Activated CD4-positive, alpha-beta T cell treated with anti-CD3 and anti-CD28 coated beads, Interleukin-2, amount 50 U/mL, for 4 hours (primary cell): ENCODE measurements around the gene ZSCAN10.
A peak's percentile ranks its signal among the peaks of the same experiment; 100 is the strongest.

Source experiments
- DNase-seq, 2 experiments: peaks; one replicate each; pipeline ENCODE4 v3.0.0-alpha.2; 2020

The ZSCAN10 gene

GRCh38 chr16:3133844-3134243 lies 34.8 kb upstream of the ZSCAN10 start:
- DNase-seq, result no peak

- DNase-seq, result peak; percentile 26
These were observed 32.8 kb upstream of the ZSCAN10 start for GRCh38 chr16:3131755-3132377.

DNA sequence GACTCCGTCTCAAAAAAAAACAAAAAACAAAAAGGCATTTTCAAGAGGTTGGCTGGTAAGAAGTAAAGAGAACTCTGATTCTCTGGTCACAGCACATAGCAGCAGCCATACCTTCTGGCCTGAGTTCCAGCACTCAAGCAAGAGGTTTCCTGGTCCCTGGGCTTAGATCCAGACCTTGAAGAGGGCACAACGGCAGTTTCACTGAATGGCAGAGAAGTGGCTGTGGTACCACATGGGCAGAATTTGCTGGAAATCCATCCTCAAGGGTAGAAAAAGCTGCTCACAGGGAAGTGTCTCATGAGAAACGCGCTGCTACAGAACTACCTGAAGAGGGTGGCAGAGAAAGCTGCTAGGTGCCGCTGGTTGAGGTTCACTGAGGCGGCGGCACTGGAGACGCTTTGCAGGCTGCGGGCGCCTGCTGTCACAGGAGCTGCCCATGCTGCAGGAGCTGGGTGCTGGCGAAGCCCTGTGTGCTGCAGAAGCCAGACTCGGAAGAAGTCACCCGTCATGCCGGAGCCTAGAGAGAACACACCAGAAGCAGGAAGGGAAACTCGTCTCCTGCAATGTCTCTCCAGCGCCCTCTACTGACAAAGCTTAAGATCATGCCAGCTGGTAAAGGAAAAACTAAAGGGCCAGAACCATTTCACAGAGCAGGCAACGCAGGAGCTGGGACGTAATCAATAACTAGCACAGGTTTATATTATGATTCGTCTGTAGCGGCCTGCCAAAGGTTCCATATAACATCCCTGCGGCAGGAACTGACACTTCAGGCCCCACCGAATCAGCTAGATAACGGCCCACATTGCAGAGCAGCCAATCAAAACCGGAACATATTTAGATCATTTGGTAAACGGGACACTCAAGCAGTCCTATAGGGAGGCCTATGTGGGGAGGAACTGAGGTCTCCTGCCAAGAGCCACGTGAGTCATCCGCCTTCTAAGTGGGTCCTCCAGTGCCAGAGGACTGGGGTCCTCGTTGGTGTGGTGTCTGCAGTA lies 30.3 kb upstream of the ZSCAN10 start:
- peak; percentile 62 to 68 for DNase-seq

DNA sequence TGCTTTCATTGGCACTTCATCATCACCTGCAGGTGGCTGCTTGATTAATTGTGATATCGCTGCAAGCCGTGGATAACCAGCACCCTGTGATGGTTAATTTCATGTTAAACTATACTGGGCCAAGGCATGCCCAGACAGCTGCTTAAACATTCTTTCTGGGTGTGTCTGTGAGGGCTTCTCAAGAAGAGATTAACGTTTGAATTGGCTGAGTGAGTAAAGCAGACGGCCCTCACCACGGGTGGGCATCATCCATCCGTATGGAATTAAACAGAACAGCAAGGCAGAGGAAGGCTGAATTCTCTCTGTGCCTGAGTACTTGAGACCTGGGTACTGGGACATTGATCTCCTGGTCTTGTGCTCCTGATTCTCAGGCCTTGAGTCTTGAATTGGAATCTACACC lies 28.7 kb upstream of the ZSCAN10 start:
- no peak for DNase-seq

- DNase-seq, result peak; percentile 95 to 96
These were observed 25.1 kb upstream of the ZSCAN10 start for GRCh38 chr16:3123986-3124886.

DNA sequence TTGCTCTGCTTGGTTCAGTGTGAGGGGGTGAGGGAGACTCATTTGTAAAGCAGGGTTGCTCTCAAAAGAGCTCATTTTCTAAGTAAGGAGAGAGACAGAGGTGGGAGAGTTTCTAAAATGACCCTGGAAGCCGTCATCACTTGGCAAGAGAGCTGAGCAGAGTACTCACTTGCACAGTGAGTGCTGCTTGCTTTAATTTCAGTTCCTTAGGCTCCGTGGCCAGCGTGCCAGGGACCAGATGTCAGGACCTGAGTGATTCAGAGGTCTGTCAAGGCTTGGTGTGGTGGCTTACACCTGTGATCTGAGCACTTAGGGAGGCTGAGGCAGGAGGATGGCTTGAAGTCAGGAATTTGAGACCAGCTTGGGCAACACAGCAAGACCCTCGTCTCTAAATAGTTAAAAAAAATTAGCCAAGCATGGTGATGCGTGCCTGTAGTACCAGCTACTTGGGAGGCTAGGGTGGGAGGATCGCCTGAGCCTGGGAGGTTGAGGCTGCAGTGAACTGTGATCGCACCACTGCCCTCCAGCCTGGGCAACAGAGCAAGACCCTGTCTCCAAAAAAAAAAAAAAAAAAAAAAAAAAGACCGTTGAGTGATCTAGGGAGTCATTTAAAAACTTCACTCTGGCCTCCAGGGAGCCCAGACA lies 24.0 kb upstream of the ZSCAN10 start:
- no peak for DNase-seq

DNA sequence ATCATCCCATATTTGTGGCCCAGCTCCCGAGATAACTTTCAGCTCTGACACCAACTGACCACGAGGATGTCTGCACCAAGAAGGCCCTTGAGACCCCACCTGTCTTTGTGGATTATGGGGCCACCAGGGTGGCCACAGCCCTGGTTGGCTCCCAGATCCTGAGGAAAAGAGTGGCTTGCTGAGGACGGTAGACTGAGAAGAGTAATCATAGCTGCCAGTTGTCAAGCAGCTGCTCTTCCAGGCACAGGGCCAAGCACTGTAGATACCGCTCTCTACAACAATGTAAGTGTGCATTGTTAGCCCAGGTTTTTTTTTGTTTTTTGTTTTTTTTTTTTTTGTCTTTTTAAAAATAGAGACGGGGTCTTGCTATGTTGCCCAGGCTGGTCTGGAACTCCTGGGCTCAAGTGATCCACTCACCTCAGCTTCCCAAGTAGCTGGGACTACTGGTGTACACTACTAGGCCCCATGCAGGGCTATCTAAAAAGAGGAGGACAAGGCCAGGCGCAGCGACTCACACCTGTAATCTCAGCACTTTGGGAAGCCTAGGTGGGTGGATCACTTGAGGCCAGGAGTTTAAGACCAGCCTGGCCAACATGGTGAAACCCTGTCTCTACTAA lies 22.9 kb upstream of the ZSCAN10 start:
- DNase-seq, result no peak

- DNase-seq, result no peak
These were observed 21.3 kb upstream of the ZSCAN10 start for GRCh38 chr16:3120435-3120834.

DNA sequence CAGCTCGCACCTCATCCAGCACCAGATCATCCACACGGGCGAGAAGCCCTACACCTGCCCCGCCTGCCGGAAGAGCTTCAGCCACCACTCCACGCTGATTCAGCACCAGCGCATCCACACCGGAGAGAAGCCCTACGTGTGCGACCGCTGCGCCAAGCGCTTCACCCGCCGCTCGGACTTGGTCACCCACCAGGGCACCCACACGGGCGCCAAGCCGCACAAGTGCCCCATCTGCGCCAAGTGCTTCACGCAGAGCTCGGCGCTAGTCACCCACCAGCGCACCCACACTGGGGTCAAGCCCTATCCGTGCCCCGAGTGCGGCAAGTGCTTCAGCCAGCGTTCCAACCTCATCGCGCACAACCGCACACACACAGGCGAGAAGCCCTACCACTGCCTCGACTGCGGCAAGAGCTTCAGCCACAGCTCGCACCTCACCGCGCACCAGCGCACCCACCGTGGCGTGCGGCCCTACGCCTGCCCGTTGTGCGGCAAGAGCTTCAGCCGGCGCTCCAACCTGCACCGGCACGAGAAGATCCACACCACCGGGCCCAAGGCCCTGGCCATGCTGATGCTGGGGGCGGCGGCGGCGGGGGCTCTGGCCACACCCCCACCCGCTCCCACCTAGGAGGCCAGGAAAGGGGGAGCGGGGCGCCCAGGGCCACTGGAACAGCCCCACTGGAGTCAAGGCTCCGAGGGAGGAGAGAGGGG lies 20.8 kb upstream of the ZSCAN10 start:
- DNase-seq, result no peak

DNA sequence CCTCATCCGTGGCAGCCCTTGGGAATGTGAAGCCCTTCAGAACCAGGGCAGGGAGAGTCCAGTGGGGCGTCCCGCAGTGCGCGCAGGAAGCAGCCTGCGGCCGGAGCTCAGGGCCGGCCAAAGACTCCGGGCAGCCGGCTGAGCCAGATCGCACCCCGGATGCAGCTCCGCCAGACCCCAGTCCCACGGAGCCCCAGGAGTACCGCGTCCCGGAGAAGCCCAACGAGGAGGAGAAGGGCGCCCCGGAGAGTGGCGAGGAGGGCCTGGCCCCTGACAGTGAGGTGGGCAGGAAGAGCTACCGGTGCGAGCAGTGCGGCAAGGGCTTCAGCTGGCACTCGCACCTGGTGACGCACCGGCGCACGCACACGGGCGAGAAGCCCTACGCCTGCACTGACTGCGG lies 20.2 kb upstream of the ZSCAN10 start:
- DNase-seq, result no peak

DNA sequence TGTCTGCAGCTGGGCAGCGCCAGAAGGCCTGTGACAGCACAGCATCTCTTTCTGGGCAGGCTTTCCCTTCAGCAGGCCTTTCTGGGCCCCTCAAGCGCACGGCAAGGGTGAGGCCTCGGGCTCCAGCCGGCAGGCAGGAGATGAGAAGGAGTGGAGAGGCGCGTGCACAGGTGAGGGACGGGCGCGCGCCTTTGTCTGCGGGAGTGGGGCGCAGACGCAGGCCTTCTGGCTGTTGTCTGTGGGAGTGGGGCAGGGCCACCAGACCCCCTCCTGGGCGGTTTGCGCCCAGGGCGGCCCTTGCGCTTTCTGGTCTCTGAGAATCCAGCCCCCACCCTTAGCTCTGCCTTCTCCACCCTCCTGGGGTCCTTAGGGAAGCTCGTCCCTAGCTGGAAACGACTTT lies 19.8 kb upstream of the ZSCAN10 start:
- DNase-seq, result no peak

DNA sequence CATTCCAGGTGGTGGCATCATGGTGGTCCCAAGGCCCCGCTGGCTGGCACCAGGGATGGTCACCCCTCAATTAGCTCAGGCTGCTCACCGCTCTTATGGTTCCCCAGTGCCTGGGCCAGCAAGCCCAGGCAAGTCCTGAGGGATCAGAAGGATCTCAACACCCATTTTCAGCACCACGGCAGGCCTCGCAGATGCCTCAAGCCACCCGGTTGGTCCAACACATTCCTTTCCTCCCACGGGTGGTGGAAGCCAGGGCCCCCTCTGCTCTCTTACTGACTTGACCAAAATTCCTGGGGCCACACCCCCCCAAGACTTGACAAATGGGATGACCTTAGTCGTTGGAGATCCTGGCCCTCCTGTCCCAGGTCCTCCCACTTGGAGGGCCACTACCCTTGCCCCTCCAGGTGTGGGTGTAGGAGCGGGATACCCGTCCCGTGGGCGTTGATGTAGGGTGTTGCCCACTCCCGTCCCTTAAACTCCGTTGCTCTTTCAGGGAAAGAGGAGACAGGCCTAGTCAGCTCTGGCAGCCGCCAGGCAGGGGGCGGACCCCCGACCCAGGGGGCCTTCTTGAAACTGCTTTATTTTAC lies 19.2 kb upstream of the ZSCAN10 start:
- no peak for DNase-seq

GRCh38 chr16:3115561-3115960 lies 16.5 kb upstream of the ZSCAN10 start:
- no peak for DNase-seq

- no peak for DNase-seq
These were observed 15.9 kb upstream of the ZSCAN10 start for GRCh38 chr16:3115003-3115402.

DNA sequence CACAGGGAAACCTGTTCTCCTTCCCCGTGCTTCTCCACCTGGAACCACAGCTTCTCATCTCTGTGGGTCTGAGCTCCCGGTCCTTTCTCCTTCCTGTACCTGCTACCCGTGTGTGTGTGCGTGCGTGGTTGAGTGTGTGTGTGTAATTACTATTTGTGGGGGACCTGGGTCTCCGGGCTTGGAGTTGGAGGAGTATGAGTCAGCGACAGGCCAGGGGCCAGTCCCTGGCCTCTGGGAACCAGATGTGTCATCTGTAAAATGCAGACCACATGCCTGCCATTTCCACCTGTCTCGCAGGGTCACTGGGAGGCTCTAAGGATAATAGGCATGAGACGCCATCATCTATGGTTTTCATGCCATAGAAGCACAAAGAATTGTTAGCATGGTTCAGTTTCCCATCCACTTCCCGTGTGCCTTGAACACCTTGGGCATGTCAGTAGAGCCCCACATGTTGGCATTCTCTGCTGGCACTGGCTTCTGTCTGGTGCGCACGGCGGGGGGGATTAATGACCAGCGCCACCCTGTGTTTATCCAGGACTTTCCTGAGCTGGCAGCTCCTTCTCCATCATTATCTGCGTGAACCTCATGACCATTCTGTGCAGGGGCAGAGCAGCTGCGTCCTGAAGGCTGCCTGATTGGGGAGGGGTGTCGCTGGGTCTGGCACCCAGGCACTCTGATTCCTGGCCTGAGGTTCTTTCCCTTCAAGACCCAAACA lies 14.8 kb upstream of the ZSCAN10 start:
- DNase-seq, result no peak

- DNase-seq, result no peak
These were observed 13.9 kb upstream of the ZSCAN10 start for GRCh38 chr16:3112881-3113574.

DNA sequence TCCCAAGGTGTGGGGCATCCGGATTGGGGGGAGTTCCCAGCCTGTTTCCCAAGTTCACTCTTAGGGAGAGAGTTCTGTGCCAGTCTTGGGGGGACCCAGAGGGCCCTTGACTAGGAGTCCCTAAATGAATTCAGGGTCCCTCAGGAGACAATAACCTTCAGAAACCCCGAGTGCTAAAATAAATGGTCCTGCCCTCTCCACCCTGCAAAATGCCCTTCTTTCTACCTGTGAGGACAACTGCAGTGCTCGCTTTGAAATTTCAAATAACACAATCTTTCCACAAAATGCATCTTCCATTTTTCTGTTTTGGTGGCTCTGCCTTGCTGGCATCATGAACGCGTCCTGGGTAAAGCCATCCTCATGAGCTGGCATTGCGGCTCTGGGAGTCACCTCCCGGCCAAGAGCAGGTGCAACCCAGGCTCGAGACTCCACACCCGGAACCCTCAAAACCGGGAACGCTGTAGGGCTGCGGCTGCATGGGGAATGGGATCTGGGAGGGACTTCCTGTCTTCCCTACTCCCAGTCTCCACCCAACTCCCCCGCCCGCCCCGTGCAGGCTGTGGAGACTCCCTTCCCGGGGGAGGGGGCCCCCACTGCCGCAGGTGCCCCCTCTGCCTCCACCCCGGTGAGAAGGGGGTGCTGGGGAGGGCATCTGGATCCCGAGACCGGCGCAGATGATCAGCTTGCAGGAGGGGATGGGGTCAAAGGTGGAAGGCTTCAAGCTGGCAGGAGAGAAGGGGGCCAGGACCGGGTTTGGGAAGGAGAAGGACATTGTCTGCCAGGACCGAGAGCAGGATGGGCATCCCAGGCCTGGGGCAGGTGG lies 13.2 kb upstream of the ZSCAN10 start, which contains the start of gene ZNF205:
Gene ZNF205, plus strand, starts transcription at position 529 of the 823 bp plus-strand sequence. CDS start 845 bp downstream, outside the sequence.
- no peak for DNase-seq

- peak; percentile 81 to 84 for DNase-seq
These were observed 7.3 kb upstream of the ZSCAN10 start for GRCh38 chr16:3106205-3106928.
